Thyroid gland (tissue), 4 donors: ENCODE measurements around the gene NME7.

Experiments used
- CTCF ChIP-seq, 6 experiments: fragments of 200-600 bp in 3 of 6; fragments of 450-650 bp in 3 of 6; sonication (generic) in 3 of 6; IDR thresholded peaks; one replicate each; pipeline ENCODE4 v1.5.1; 2016 to 2019; ENCODE audit warnings: antibody characterized with exemption in 6 of 6, mild to moderate bottlenecking in 2 of 6, inconsistent platforms in 1 of 6, moderate library complexity in 1 of 6
- POLR2A ChIP-seq, 2 donors: fragments of 450-650 bp; IDR thresholded peaks; one replicate each; pipeline ENCODE4 v1.6.1; 2017; ENCODE audit warnings: antibody characterized with exemption in 2 of 2, mild to moderate bottlenecking in 2 of 2, moderate library complexity in 1 of 2

- TF ChIP-seq CTCF (IDR thresholded peaks at IDR 0.05) = no peak
- TF ChIP-seq POLR2A (IDR thresholded peaks at IDR 0.05) = no peak
Observed at GRCh38 chr1:169346036-169346589, 21.5 kb downstream of the NME7 start.
